ENCODE data around the gene ZCCHC4.

The ZCCHC4 gene

GRCh38 chr4:25312496-25313200, at the start of gene ZCCHC4:
Gene ZCCHC4, plus strand, starts transcription at chr4:25312774. Its CDS starts 36 bp downstream, at chr4:25312810.
- peak; percentile 97 for DNase-seq (ENCODE audit: low spot score)

GRCh38 chr4:25271866-25272265, 40.7 kb upstream of the ZCCHC4 start:
- DNase-seq (ENCODE audit: low spot score) = no peak

- DNase-seq (ENCODE audit: low spot score) = no peak
Measured at GRCh38 chr4:25280210-25280609, 32.4 kb upstream of the ZCCHC4 start.

- DNase-seq (ENCODE audit: low spot score) = no peak
Measured at GRCh38 chr4:25283948-25284347, 28.6 kb upstream of the ZCCHC4 start.

GRCh38 chr4:25284466-25284865, 28.1 kb upstream of the ZCCHC4 start:
- DNase-seq (ENCODE audit: low spot score) = no peak

- no peak for DNase-seq (ENCODE audit: low spot score)
Measured at GRCh38 chr4:25290490-25291067, 22.0 kb upstream of the ZCCHC4 start.

- no peak for DNase-seq (ENCODE audit: low spot score)
Measured at GRCh38 chr4:25291158-25291733, 21.3 kb upstream of the ZCCHC4 start.

- no peak for DNase-seq (ENCODE audit: low spot score)
Measured at GRCh38 chr4:25297528-25298242, 14.9 kb upstream of the ZCCHC4 start.

- no peak for DNase-seq (ENCODE audit: low spot score)
Measured at GRCh38 chr4:25299476-25300203, 12.9 kb upstream of the ZCCHC4 start.

- DNase-seq (ENCODE audit: low spot score) = no peak
Measured at GRCh38 chr4:25301471-25301870, 11.1 kb upstream of the ZCCHC4 start.

- DNase-seq (ENCODE audit: low spot score) = no peak
Measured at GRCh38 chr4:25302626-25303025, 9.9 kb upstream of the ZCCHC4 start.

GRCh38 chr4:25303578-25303977, 9.0 kb upstream of the ZCCHC4 start:
- no peak for DNase-seq (ENCODE audit: low spot score)

- DNase-seq (ENCODE audit: low spot score) = no peak
Measured at GRCh38 chr4:25306518-25307057, 6.0 kb upstream of the ZCCHC4 start.

GRCh38 chr4:25307596-25307995, 5.0 kb upstream of the ZCCHC4 start:
- DNase-seq (ENCODE audit: low spot score) = no peak

- DNase-seq (ENCODE audit: low spot score) = no peak
Measured at GRCh38 chr4:25308306-25308705, 4.3 kb upstream of the ZCCHC4 start.

GRCh38 chr4:25308761-25309160, 3.8 kb upstream of the ZCCHC4 start:
- DNase-seq (ENCODE audit: low spot score) = no peak

GRCh38 chr4:25310066-25310802, 2.3 kb upstream of the ZCCHC4 start:
- DNase-seq (ENCODE audit: low spot score) = no peak

- DNase-seq (ENCODE audit: low spot score) = no peak
Measured at GRCh38 chr4:25310803-25311166, 1.8 kb upstream of the ZCCHC4 start.

GRCh38 chr4:25313201-25313895, 774 bp downstream of the ZCCHC4 start:
- DNase-seq (ENCODE audit: low spot score) = peak; percentile 16

- peak; percentile 40 for DNase-seq (ENCODE audit: low spot score)
Measured at GRCh38 chr4:25320336-25320735, 7.8 kb downstream of the ZCCHC4 start.

- DNase-seq (ENCODE audit: low spot score) = peak; percentile 76
Measured at GRCh38 chr4:25320773-25321172, 8.2 kb downstream of the ZCCHC4 start.
